ENCODE measurements around the gene FASN. TPM values are rescaled to one million over a fixed set of nuclear protein-coding genes. Genes with fewer than 3 reads are reported as not detected.

The FASN gene
- total RNA-seq, 2 donors from 2014 or later, result 89.0 to 171 TPM

DNA sequence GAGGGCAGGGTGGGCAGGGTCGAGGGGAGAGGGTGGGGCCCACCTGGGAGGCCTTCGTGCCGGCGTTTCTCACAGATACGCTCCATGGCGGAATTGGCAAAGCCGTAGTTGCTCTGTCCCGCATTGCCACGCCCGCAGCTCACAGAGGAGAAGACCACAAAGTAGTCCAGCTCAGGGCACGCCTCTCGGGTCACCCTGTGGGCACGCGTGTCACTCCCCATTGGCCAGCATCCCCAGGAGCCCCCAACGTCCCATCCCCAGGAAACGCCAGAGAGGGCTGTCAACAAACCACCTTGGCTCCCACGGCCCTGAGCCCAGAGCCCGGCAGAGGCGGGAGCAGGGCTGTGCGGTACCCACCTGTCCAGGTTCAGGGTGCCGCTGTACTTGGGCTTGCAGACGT, 16.1 kb downstream of the FASN start:
- ATAC-seq (no peak), DNase-seq (no peak)
- intact Hi-C loops (cut with DNase I, micrococcal nuclease), result no loop called here

DNA sequence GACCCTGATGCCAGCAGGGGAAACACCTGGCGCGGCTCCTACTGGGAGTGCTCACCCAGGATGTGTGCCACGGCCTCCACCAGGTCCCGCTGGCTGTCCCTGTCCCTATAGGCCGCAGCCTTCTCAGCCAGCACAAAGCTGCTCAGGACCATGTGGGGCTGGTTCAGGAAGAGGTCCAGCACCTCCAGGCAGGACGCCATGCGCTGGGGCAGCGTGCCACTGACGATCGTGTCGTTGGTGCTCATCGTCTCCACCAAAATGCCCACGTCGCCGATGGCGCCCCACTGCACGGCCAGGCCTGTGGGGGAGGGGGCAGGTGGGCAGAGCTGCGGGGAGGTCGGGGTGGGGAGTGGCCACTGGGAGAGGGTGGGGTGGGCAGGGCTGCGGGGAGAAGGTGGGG, 16.5 kb downstream of the FASN start:
- DNase-seq (no peak), ATAC-seq (no peak)
- intact Hi-C loops (cut with DNase I, micrococcal nuclease), result no loop called here

GRCh38 chr17:82080789-82081464, 17.1 kb downstream of the FASN start:
- DNase-seq (no peak), ATAC-seq (no peak)
- intact Hi-C loops (cut with DNase I, micrococcal nuclease), result no loop called here

- ATAC-seq (no peak), DNase-seq (no peak)
- intact Hi-C loops (cut with DNase I, micrococcal nuclease), result no loop called here
Observed at GRCh38 chr17:82080048-82080788, 17.8 kb downstream of the FASN start.

DNA sequence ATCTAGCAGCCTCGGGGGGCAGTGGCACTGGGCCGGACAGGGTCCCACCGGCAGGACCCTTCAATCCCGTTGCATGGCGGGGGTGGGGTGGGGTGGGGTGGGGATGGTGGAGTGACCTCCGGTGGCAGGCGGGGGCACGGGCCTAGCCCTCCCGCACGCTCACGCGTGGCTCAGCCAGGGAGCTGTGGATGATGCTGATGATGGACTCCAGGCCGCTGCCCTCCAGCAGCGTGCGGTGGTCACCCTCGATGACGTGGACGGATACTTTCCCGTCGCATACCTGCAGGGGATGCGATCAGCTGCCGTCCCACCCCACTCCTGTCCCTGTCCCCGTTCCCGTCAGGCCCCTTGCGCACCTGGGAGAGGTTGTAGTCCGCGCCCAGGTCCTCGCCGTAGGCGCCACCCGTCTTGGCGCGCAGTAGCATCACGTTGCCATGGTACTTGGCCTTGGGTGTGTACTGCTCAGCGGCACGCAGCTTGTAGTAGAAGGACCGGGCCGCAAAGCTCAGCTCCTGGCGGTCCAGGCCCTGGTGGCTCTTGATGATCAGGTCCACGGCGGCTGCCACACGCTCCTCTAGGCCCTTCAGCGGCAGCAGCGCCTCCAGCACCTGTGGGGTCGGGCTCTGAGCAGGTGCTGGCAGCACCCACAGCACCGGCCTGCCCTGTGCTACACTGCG, 18.9 kb downstream of the FASN start:
- intact Hi-C loops (cut with DNase I, micrococcal nuclease), result no loop called here
- DNase-seq (no peak), ATAC-seq (no peak)

DNA sequence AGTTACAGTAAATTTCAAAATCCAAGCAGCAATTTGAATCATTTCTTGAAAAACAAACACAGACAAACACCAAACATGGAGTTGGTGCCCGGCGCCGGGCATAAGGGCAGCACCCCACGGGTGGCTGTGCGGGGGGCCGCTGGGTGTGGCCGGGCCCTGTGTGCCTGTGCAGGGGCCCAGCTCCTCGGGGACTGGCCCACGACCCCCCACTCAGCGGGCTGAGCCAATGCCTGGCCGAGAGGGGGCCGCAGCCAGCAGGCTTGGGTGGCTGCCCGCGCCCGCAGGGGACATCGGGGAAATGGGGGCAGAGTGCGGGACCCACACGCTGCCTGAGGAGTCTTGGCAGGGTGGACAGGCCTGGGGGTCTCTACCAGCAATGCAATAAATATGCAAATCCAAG, 19.6 kb downstream of the FASN start:
- intact Hi-C loops (cut with DNase I, micrococcal nuclease), result no loop called here
- DNase-seq (no peak), ATAC-seq (no peak)

- DNase-seq (no peak), ATAC-seq (no peak)
- intact Hi-C loops (cut with DNase I, micrococcal nuclease), result no loop called here
Observed at GRCh38 chr17:82077617-82078358, 20.2 kb downstream of the FASN start.

GRCh38 chr17:82076785-82077591, 21.0 kb downstream of the FASN start:
- ATAC-seq (no peak), DNase-seq (no peak)
- intact Hi-C loops (cut with DNase I, micrococcal nuclease), result no loop called here

- intact Hi-C loops (cut with DNase I, micrococcal nuclease), result no loop called here
- DNase-seq (no peak), ATAC-seq (no peak)
Observed at GRCh38 chr17:82076018-82076784, 21.8 kb downstream of the FASN start.

GRCh38 chr17:82073446-82073845, 24.6 kb downstream of the FASN start:
- intact Hi-C loops (cut with DNase I, micrococcal nuclease), result no loop called here
- DNase-seq (no peak), ATAC-seq (no peak)

- DNase-seq (peak; percentile 54 to 65), ATAC-seq (peak; percentile 94)
- intact Hi-C loops (cut with DNase I, micrococcal nuclease), result no loop called here
Observed at GRCh38 chr17:82072827-82073226, 25.2 kb downstream of the FASN start.

DNA sequence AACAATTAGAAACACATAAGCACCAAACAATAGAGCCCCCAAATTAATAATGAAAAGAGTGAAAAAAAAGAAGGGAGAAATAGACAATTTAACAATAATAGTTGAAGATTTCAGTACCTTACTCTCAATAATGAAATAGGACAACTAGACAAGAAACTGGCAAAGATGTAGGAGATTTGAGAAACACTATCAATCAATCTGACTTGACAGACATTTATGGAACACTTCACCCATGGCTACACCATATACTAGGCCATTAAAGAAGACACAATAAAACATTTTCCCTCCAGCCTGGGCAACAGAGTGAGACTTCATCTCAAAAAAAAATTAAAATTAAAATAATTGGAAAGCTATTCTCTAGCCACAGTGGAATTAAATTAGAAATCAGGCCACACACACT, 27.4 kb downstream of the FASN start:
- no peak for ATAC-seq
- DNase-seq, result no peak
- intact Hi-C loops (cut with DNase I, micrococcal nuclease), result no loop called here

DNA sequence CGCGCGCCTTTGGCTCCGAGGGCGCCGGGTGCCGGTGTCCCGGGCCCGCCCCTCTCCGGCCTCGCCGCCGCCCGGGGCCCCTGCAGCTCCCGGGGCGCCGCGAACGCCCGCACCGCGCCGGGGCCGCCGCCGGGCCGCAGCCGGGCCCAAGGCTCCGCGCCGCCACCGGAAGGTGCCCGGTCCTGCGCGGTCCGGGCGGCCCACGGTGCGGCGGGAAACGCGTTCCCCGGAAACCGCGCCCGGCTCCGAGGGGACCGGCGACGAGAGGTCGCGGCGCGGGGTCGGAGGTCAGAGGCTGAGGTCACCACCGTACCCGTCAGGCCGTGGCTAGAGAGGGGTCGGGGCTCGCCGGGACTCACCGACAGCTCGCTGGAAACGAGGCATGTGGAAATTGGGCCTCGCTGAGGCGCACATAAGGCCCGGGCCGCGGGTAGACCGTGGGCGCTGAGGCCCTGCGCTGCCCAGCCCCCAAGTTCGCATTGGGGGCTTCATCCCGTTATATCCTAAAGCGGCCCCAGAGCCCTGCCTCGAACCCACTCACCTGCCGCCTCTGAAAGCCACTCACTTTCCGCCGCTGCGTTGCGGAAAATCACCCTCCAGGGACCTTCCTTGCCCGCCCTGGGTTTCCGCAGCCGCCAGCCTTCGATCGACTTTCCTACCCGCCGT, 32.3 kb downstream of the FASN start, which contains the start of gene DUS1L:
TSS of gene DUS1L (minus strand) at position 167 of the 666 bp plus-strand sequence. CDS start 745 bp downstream, outside the sequence.
- DNase-seq, result peak in 1 of 2 donors; percentile 67
- ATAC-seq, result peak; percentile 69
- intact Hi-C loops (cut with DNase I, micrococcal nuclease), result no loop called here

DNA sequence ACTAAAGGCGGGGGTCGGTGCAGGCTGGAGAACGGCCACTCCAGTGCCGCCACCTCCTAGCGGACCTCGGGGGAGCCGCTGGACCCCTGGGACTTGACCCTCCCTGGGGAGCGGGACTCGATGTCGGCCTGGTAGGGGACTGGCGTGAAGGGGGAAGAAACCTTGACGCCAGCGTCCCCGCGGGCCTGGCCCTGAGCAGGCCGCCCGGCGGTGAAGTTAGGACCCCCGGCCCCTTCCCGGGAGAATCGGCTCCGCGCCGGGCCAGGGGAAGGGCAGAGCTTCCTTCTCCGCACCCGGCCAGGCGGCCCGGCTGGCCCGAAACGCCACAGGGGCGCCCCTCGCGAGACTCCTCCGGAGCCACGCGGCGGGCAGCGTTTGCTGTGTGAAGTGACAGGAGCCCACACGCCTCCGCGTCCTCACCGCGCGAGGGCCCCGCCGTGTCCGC, 32.8 kb downstream of the FASN start:
- intact Hi-C loops (cut with DNase I, micrococcal nuclease), result no loop called here
- peak in 1 of 2 donors; percentile 32 for DNase-seq
- peak; percentile 33 for ATAC-seq

DNA sequence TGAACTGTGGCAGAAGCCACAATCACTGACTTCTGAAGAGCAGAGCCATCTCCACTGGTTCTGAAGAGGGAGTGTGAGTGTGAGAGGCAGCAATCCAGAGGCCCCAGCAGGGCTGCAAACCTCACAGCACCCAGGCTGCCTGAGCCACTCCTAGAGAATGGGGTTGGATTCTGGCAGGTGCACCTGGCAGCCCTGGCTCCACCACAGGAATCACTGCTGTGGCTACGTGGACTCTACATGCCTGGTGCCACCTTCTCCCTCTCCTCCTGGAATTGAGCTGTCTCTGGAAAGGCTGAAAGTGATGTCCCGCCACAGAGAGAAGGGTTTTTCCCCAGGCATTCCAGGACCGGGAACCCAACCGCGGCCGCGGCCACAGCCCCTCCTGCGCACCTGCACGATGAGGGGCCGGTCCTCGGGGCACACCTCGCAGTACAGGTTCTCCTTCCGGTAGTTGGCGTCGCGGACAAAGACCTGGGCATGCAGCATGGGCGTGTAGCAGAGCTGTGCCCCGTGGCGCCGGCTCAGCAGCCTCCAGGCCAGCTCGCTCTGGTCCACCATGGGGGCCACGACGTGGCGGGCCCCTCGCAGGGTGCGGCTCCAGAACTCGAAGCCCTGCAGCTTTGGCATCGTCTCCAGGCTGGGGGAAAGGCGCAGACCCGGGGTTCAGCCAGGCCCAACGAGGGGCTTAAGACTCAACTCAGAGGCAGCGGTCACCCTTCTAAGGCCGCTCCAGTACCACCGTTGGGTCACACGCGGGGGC, 33.4 kb downstream of the FASN start:
- ATAC-seq (peak; percentile 83), DNase-seq (peak; percentile 52 to 68)
- intact Hi-C loops (cut with DNase I, micrococcal nuclease), result no loop called here
